PFSK-1 (cell line): ENCODE data around the gene ACADVL.
A peak's percentile ranks its signal among the peaks of the same experiment; 100 is the strongest.

ENCODE experiments used
- FOXP2 ChIP-seq: optimal IDR thresholded peaks from 2 replicates; pipeline ENCODE3; 2011; ENCODE audit warnings: borderline replicate concordance, control low read depth, inconsistent platforms; ENCODE audit not compliant: insufficient read depth; ENCODE audit errors: extremely low read length, extremely low read depth
- POLR2AphosphoS5 ChIP-seq: IDR thresholded peaks from 2 replicates; pipeline ENCODE4 v1.6.1; 2012; ENCODE audit warnings: low read depth, mild to moderate bottlenecking, control low read depth, low read length, moderate library complexity
- REST ChIP-seq, 2 experiments: IDR thresholded peaks; 2 replicates each; pipeline versions ENCODE4 v1.6.1 to v1.8.0; 2011 to 2012; ENCODE audit warnings: low read depth in 2 of 2, low read length in 2 of 2, control low read depth in 1 of 2, inconsistent platforms in 1 of 2, mild to moderate bottlenecking in 1 of 2, moderate library complexity in 1 of 2; ENCODE audit not compliant: insufficient read depth in 1 of 2
- SIN3A ChIP-seq: IDR thresholded peaks from 2 replicates; pipeline ENCODE4 v1.6.1; 2012; ENCODE audit warnings: mild to moderate bottlenecking, low read length, moderate library complexity, borderline replicate concordance; ENCODE audit not compliant: insufficient read depth
- TAF1 ChIP-seq: IDR thresholded peaks from 2 replicates; pipeline ENCODE4 v1.6.1; 2012; ENCODE audit warnings: low read length, control low read depth, borderline replicate concordance; ENCODE audit not compliant: insufficient read depth

The ACADVL gene

GRCh38 chr17:7225711-7226331, 6.1 kb downstream of the ACADVL start:
- TF ChIP-seq POLR2AphosphoS5, result peak; percentile 49; the same call in 1 of the 2 replicates
- no peak for TF ChIP-seq SIN3A

- TF ChIP-seq SIN3A (no peak), REST (IDR thresholded peaks at IDR 0.05; ENCODE audit: insufficient read depth in 1 of 2, low read depth in 2 of 2, low read length in 2 of 2) (no peak), FOXP2 (no peak), TAF1 (no peak), POLR2AphosphoS5 (no peak)
These were observed 7.3 kb downstream of the ACADVL start for GRCh38 chr17:7226721-7227710.

- no peak for TF ChIP-seq REST (IDR thresholded peaks at IDR 0.05; ENCODE audit: insufficient read depth in 1 of 2, low read depth in 2 of 2, low read length in 2 of 2)
- TF ChIP-seq FOXP2, result no peak
- no peak for TF ChIP-seq SIN3A
- no peak for TF ChIP-seq POLR2AphosphoS5
- TF ChIP-seq TAF1, result no peak
These were observed 9.2 kb downstream of the ACADVL start for GRCh38 chr17:7228920-7229319.

GRCh38 chr17:7229504-7229903, 9.8 kb downstream of the ACADVL start:
- TF ChIP-seq FOXP2 (no peak), SIN3A (no peak), REST (IDR thresholded peaks at IDR 0.05; ENCODE audit: insufficient read depth in 1 of 2, low read depth in 2 of 2, low read length in 2 of 2) (no peak), TAF1 (no peak), POLR2AphosphoS5 (no peak)

- TF ChIP-seq SIN3A (no peak), POLR2AphosphoS5 (no peak), FOXP2 (no peak), REST (IDR thresholded peaks at IDR 0.05; ENCODE audit: insufficient read depth in 1 of 2, low read depth in 2 of 2, low read length in 2 of 2) (no peak), TAF1 (no peak)
These were observed 12.4 kb downstream of the ACADVL start for GRCh38 chr17:7232114-7232513.
